Vagina (tissue), 2 donors: ENCODE measurements around the gene MGLL.

Experiments
- CTCF ChIP-seq, 3 experiments: fragments of 450-650 bp in 2 of 3; fragments of 200-600 bp in 1 of 3; sonication (generic) in 1 of 3; IDR thresholded peaks; one replicate each; pipeline ENCODE4 v1.5.1; 2017 to 2019; ENCODE audit warnings: antibody characterized with exemption in 3 of 3, mild to moderate bottlenecking in 2 of 3, moderate library complexity in 2 of 3
- POLR2A ChIP-seq, 2 donors: fragments of 450-650 bp; IDR thresholded peaks; one replicate each; pipeline ENCODE4 v1.6.1; 2017; ENCODE audit warnings: antibody characterized with exemption in 2 of 2, mild to moderate bottlenecking in 2 of 2, moderate library complexity in 2 of 2

GRCh38 chr3:127803619-127804018 lies 18.7 kb downstream of the MGLL start:
- no peak for TF ChIP-seq POLR2A (IDR thresholded peaks at IDR 0.05)
- no peak for TF ChIP-seq CTCF (IDR thresholded peaks at IDR 0.05)
